K562 (cell line): ENCODE measurements around the gene EHBP1L1. TPM values are rescaled to one million over a fixed set of nuclear protein-coding genes. Genes with fewer than 3 reads are reported as not detected.

Experiments
- BACH1 ChIP-seq: fragments of 200-800 bp; sonication (Bioruptor generic); IDR thresholded peaks from 2 replicates; pipeline ENCODE4 v1.6.1; 2016; ENCODE audit warnings: missing genetic modification characterization, missing compliant biosample characterization
- CBFA2T3 ChIP-seq: fragments of 450-650 bp; IDR thresholded peaks from 2 replicates; pipeline ENCODE4 v1.6.1; 2017
- CHD2 ChIP-seq: IDR thresholded peaks from 2 replicates; pipeline ENCODE4 v1.6.1; 2011; ENCODE audit warnings: low read depth, low read length
- CREM ChIP-seq: IDR thresholded peaks from 2 replicates; pipeline ENCODE4 v1.6.1; 2014; ENCODE audit warnings: antibody characterized with exemption, low read depth
- NCOA6 ChIP-seq: fragments of 450-650 bp; IDR thresholded peaks from 2 replicates; pipeline ENCODE4 v1.6.1; 2017; ENCODE audit warnings: mild to moderate bottlenecking
- NRF1 ChIP-seq, 2 experiments: fragments of 450-650 bp; IDR thresholded peaks in 1 of 2; conservative IDR thresholded peaks in 1 of 2; 2 replicates each; pipeline ENCODE4 v1.6.1; 2014; ENCODE audit warnings: mild to moderate bottlenecking in 2 of 2
- SETDB1 ChIP-seq: IDR thresholded peaks from one replicate; pipeline ENCODE4 v1.6.1; 2012; ENCODE audit warnings: low read length, control low read depth, inconsistent platforms
- TEAD2 ChIP-seq: fragments of 450-650 bp; IDR thresholded peaks from 2 replicates; pipeline ENCODE4 v1.6.1; 2016; ENCODE audit warnings: missing genetic modification characterization, control low read depth, missing compliant biosample characterization
- polyA plus RNA-seq, 8 experiments: library from polyadenylated mRNA; depleted of rRNA in 4 of 8; stranded (reverse) in 5 of 8; unstranded in 3 of 8; fragments of >200 nt; fragmentation: Nextera tagmentation in 2 of 8; fragmentation: Illumina TruSeq in 1 of 8; extraction: Ambion mirVana in 2 of 8; extraction: Trizol in 1 of 8; gene quantifications; 2 replicates each; pipeline versions ENCODE4 v1.2.1 to v1.2.3, GENCODE V29; 2011 to 2014; ENCODE audit warnings: inconsistent platforms in 1 of 8, missing spikeins in 1 of 8
- total RNA-seq, 7 experiments: library from RNA; depleted of rRNA in 6 of 7; stranded (reverse); fragments of >200 nt in 6 of 7; fragmentation: Illumina TruSeq in 2 of 7; extraction: Trizol in 2 of 7; gene quantifications; 2 replicates each; pipeline versions ENCODE4 v1.2.1 to v1.2.3, GENCODE V29; 2011 to 2021; ENCODE audit warnings: low replicate concordance in 1 of 7
- TF ChIP-seq, protein P1 (sequence below): fragments of 250-450 bp; sonication (Bioruptor Pico); IDR thresholded peaks from 2 replicates; pipeline ENCODE4 v1.5.0; 2021; ENCODE audit warnings: mild to moderate bottlenecking, borderline replicate concordance
- TF ChIP-seq, protein P2 (sequence below): fragments of 250-450 bp; sonication (Bioruptor Pico); IDR thresholded peaks from 2 replicates; pipeline ENCODE4 v1.9.0; 2021; ENCODE audit warnings: mild to moderate bottlenecking
- TF ChIP-seq, protein P3 (sequence below): sonication (generic); formaldehyde crosslinking; IDR thresholded peaks from 2 replicates; pipeline ENCODE4 v1.8.0; 2022; ENCODE audit warnings: mild to moderate bottlenecking, missing genetic modification reagents, borderline replicate concordance
- TF ChIP-seq, protein P4 (sequence below): fragments of 450-650 bp; IDR thresholded peaks from 2 replicates; pipeline ENCODE4 v1.7.1; 2018; ENCODE audit warnings: mild to moderate bottlenecking, low read depth; ENCODE audit not compliant: partially characterized antibody
- TF ChIP-seq, protein P5 (sequence below): sonication (generic); IDR thresholded peaks from 2 replicates; pipeline ENCODE4 v1.6.1; 2016
- TF ChIP-seq, protein P6 (sequence below), 2 experiments: fragments of 450-650 bp; IDR thresholded peaks; 2 replicates each; pipeline ENCODE4 v1.6.1; 2016
- TF ChIP-seq, protein P7 (sequence below): fragments of 250-450 bp; sonication (Bioruptor Pico); IDR thresholded peaks from 2 replicates; pipeline ENCODE4 v1.8.0; 2021; ENCODE audit warnings: mild to moderate bottlenecking, moderate library complexity

EHBP1L1 gene
- total and polyA plus RNA-seq, 9 of the 15 experiments (the other 6 are each of a cell fraction or from before 2014, with no cell fraction given): 0.03 to 87.1 (median 26.3) TPM

DNA sequence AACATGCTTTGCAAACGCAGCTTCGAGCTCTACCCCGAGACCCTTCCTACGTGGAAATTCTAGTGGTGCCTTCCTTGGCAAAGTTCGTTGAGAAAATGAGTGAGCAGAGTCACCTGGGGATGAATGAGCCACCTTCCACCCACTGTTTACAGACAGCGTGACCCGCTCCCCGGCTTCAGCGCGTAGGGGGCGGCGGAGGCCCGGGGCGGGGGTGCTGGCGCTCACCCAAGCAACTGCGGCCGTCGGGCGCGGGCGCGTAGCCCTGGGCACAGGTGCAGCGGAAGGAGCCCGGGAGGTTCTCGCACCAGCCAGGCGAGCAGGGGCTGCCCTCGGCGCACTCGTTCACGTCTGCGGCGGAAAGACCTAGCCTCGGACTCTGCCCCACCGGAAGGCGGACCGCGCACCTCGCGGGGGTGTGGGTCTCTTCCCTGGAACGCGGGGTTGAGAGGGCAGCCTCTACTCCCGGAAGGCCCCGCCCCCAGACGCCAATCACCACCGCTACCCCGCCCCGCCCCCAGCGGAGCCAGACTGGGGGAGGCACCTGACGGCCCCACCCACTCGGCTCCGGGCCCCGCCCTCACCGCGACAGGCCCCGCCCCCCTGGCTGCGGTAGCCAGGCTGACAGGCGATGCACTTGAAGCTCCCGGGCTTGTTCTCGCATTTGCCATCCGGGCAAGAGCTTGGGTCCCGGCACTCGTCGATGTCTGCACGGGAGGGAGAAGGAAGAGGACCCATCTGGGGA, 29.5 kb upstream of the EHBP1L1 start (continued):
- TF ChIP-seq, protein P1, sequence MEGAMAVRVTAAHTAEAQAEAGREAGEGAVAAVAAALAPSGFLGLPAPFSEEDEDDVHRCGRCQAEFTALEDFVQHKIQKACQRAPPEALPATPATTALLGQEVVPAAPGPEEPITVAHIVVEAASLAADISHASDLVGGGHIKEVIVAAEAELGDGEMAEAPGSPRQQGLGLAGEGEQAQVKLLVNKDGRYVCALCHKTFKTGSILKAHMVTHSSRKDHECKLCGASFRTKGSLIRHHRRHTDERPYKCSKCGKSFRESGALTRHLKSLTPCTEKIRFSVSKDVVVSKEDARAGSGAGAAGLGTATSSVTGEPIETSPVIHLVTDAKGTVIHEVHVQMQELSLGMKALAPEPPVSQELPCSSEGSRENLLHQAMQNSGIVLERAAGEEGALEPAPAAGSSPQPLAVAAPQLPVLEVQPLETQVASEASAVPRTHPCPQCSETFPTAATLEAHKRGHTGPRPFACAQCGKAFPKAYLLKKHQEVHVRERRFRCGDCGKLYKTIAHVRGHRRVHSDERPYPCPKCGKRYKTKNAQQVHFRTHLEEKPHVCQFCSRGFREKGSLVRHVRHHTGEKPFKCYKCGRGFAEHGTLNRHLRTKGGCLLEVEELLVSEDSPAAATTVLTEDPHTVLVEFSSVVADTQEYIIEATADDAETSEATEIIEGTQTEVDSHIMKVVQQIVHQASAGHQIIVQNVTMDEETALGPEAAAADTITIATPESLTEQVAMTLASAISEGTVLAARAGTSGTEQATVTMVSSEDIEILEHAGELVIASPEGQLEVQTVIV (CRISPR knock-in tag): no peak
- TF ChIP-seq, protein P2, sequence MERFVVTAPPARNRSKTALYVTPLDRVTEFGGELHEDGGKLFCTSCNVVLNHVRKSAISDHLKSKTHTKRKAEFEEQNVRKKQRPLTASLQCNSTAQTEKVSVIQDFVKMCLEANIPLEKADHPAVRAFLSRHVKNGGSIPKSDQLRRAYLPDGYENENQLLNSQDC (CRISPR knock-in tag): no peak
- no peak for TF ChIP-seq BACH1 (tag)
- TF ChIP-seq, protein P3, sequence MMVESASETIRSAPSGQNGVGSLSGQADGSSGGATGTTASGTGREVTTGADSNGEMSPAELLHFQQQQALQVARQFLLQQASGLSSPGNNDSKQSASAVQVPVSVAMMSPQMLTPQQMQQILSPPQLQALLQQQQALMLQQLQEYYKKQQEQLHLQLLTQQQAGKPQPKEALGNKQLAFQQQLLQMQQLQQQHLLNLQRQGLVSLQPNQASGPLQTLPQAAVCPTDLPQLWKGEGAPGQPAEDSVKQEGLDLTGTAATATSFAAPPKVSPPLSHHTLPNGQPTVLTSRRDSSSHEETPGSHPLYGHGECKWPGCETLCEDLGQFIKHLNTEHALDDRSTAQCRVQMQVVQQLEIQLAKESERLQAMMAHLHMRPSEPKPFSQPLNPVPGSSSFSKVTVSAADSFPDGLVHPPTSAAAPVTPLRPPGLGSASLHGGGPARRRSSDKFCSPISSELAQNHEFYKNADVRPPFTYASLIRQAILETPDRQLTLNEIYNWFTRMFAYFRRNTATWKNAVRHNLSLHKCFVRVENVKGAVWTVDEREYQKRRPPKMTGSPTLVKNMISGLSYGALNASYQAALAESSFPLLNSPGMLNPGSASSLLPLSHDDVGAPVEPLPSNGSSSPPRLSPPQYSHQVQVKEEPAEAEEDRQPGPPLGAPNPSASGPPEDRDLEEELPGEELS (CRISPR knock-in tag): no peak
- TF ChIP-seq, protein P4, sequence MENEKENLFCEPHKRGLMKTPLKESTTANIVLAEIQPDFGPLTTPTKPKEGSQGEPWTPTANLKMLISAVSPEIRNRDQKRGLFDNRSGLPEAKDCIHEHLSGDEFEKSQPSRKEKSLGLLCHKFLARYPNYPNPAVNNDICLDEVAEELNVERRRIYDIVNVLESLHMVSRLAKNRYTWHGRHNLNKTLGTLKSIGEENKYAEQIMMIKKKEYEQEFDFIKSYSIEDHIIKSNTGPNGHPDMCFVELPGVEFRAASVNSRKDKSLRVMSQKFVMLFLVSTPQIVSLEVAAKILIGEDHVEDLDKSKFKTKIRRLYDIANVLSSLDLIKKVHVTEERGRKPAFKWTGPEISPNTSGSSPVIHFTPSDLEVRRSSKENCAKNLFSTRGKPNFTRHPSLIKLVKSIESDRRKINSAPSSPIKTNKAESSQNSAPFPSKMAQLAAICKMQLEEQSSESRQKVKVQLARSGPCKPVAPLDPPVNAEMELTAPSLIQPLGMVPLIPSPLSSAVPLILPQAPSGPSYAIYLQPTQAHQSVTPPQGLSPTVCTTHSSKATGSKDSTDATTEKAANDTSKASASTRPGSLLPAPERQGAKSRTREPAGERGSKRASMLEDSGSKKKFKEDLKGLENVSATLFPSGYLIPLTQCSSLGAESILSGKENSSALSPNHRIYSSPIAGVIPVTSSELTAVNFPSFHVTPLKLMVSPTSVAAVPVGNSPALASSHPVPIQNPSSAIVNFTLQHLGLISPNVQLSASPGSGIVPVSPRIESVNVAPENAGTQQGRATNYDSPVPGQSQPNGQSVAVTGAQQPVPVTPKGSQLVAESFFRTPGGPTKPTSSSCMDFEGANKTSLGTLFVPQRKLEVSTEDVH: no peak
- TF ChIP-seq, protein P5, sequence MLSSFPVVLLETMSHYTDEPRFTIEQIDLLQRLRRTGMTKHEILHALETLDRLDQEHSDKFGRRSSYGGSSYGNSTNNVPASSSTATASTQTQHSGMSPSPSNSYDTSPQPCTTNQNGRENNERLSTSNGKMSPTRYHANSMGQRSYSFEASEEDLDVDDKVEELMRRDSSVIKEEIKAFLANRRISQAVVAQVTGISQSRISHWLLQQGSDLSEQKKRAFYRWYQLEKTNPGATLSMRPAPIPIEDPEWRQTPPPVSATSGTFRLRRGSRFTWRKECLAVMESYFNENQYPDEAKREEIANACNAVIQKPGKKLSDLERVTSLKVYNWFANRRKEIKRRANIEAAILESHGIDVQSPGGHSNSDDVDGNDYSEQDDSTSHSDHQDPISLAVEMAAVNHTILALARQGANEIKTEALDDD: no peak
- no peak for TF ChIP-seq TEAD2
- TF ChIP-seq CBFA2T3: 0 out of 2 replicates have a peak, but pooled peaks have one; percentile 3
- no peak for TF ChIP-seq SETDB1
- TF ChIP-seq CREM: peak; percentile 7; the same call in 1 of the 2 replicates
- TF ChIP-seq CHD2: no peak
- TF ChIP-seq, protein P6, sequence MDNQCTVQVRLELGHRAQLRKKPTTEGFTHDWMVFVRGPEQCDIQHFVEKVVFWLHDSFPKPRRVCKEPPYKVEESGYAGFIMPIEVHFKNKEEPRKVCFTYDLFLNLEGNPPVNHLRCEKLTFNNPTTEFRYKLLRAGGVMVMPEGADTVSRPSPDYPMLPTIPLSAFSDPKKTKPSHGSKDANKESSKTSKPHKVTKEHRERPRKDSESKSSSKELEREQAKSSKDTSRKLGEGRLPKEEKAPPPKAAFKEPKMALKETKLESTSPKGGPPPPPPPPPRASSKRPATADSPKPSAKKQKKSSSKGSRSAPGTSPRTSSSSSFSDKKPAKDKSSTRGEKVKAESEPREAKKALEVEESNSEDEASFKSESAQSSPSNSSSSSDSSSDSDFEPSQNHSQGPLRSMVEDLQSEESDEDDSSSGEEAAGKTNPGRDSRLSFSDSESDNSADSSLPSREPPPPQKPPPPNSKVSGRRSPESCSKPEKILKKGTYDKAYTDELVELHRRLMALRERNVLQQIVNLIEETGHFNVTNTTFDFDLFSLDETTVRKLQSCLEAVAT (IDR thresholded peaks at IDR 0.05): no peak
- peak; percentile 35 to 44; a peak in 3 of 4 replicates for TF ChIP-seq NRF1 (conservative IDR thresholded peaks at IDR 0.05 in 1 of 2, IDR thresholded peaks at IDR 0.05 in 1 of 2)
- TF ChIP-seq NCOA6: no peak
- TF ChIP-seq, protein P7, sequence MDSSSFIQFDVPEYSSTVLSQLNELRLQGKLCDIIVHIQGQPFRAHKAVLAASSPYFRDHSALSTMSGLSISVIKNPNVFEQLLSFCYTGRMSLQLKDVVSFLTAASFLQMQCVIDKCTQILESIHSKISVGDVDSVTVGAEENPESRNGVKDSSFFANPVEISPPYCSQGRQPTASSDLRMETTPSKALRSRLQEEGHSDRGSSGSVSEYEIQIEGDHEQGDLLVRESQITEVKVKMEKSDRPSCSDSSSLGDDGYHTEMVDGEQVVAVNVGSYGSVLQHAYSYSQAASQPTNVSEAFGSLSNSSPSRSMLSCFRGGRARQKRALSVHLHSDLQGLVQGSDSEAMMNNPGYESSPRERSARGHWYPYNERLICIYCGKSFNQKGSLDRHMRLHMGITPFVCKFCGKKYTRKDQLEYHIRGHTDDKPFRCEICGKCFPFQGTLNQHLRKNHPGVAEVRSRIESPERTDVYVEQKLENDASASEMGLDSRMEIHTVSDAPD: no peak
